Keratinocyte (primary cell): ENCODE results near the gene RPS8. TPM values are rescaled to one million over a fixed set of nuclear protein-coding genes. Genes with fewer than 3 reads are reported as not detected.

Source experiments
- DNase-seq: peaks from one replicate; pipeline ENCODE4 v3.0.0-alpha.2; 2011; ENCODE audit warnings: low read depth, missing footprints, low spot score
- FAIRE-seq: peaks from 2 replicates; lab custom pipeline; 2011; peaks lifted over from hg19 to GRCh38; lab: Jason Lieb, UNC
- H2AFZ ChIP-seq: 2 replicates; pipeline ENCODE4 v1.6.0; 2012; ENCODE audit warnings: low read length, control low read depth, inconsistent platforms; ENCODE audit not compliant: control insufficient read depth
- H3K27ac ChIP-seq: 2 replicates; pipeline ENCODE4 v1.5.1; 2011; ENCODE audit warnings: low read length; ENCODE audit not compliant: control insufficient read depth, insufficient read depth
- H3K27me3 ChIP-seq: 3 replicates; pipeline ENCODE4 v1.6.0; 2011; ENCODE audit warnings: low read length; ENCODE audit not compliant: control insufficient read depth, insufficient read depth; ENCODE audit errors: extremely low read depth
- H3K36me3 ChIP-seq, 2 experiments: 2 replicates in 1 of 2; 3 replicates in 1 of 2; pipeline ENCODE4 v1.5.1; 2011; ENCODE audit warnings: low read length in 2 of 2, mild to moderate bottlenecking in 1 of 2; ENCODE audit not compliant: control insufficient read depth in 2 of 2, insufficient read depth in 2 of 2; ENCODE audit errors: extremely low read depth in 1 of 2
- H3K4me1 ChIP-seq: 3 replicates; pipeline ENCODE4 v1.5.1; 2011; ENCODE audit warnings: low read length; ENCODE audit not compliant: control insufficient read depth, insufficient read depth; ENCODE audit errors: extremely low read depth
- H3K4me2 ChIP-seq: 3 replicates; pipeline ENCODE4 v1.6.0; 2011; ENCODE audit warnings: low read depth, low read length; ENCODE audit not compliant: control insufficient read depth, insufficient read depth; ENCODE audit errors: extremely low read depth
- H3K4me3 ChIP-seq, 3 experiments: fragments of 200-600 bp in 1 of 3; sonication (generic) in 1 of 3; 2 replicates in 2 of 3; 3 replicates in 1 of 3; pipeline ENCODE4 v1.5.1; 2011 to 2016; ENCODE audit warnings: low read length in 3 of 3, mild to moderate bottlenecking in 3 of 3, control low read depth in 2 of 3, inconsistent platforms in 1 of 3, low read depth in 1 of 3, mixed read lengths in 1 of 3, mixed run types in 1 of 3, moderate library complexity in 1 of 3; ENCODE audit not compliant: control insufficient read depth in 2 of 3, insufficient read depth in 2 of 3; ENCODE audit errors: extremely low read depth in 1 of 3
- H3K79me2 ChIP-seq: 2 replicates; pipeline ENCODE4 v1.6.0; 2012; ENCODE audit warnings: low read length; ENCODE audit not compliant: control insufficient read depth, insufficient read depth
- H3K9ac ChIP-seq: 3 replicates; pipeline ENCODE4 v1.6.0; 2011; ENCODE audit warnings: low read length; ENCODE audit not compliant: control insufficient read depth, insufficient read depth; ENCODE audit errors: extremely low read depth
- H3K9me1 ChIP-seq: 3 replicates; pipeline ENCODE4 v1.6.0; 2011; ENCODE audit warnings: low read length; ENCODE audit not compliant: control insufficient read depth, insufficient read depth; ENCODE audit errors: extremely low read depth
- H3K9me3 ChIP-seq: 2 replicates; pipeline ENCODE4 v1.5.1; 2012; ENCODE audit warnings: low read depth, low read length; ENCODE audit not compliant: control insufficient read depth
- H4K20me1 ChIP-seq: 3 replicates; pipeline ENCODE4 v1.6.0; 2011; ENCODE audit warnings: low read length; ENCODE audit not compliant: control insufficient read depth, insufficient read depth; ENCODE audit errors: extremely low read depth
- CTCF ChIP-seq, 3 experiments: IDR thresholded peaks in 1 of 3; conservative IDR thresholded peaks in 1 of 3; optimal IDR thresholded peaks in 1 of 3; 2 replicates in 2 of 3; 3 replicates in 1 of 3; pipeline versions ENCODE3 to v1.5.1; 2011; ENCODE audit warnings: low read length in 3 of 3, mild to moderate bottlenecking in 3 of 3, moderate library complexity in 2 of 3, control low read depth in 1 of 3, inconsistent platforms in 1 of 3; ENCODE audit not compliant: insufficient read depth in 2 of 3; ENCODE audit errors: extremely low read depth in 1 of 3
- EZH2 ChIP-seq: IDR thresholded peaks from one replicate; pipeline ENCODE4 v1.6.1; 2012; ENCODE audit warnings: inconsistent platforms, mild to moderate bottlenecking, low read length, moderate library complexity
- dilution Hi-C: fragments of 300-500 bp; cut with MboI; formaldehyde crosslinking; loops from one replicate; pipeline ENCODE4 v1.7.0; 2020; ENCODE audit warnings: low sequenced_read_pairs; ENCODE audit not compliant: extremely low pct_ligation_motif_present
- polyA plus RNA-seq, 5 experiments: library from polyadenylated mRNA; depleted of rRNA in 3 of 5; stranded (reverse) in 3 of 5; stranded (forward) in 1 of 5; unstranded in 1 of 5; fragments of >200 nt; gene quantifications; 1 replicate in 1 of 5; 2 replicates in 3 of 5; 3 replicates in 1 of 5; pipeline versions ENCODE4 v1.2.1 to v1.2.3, GENCODE V29; 2011 to 2012; ENCODE audit warnings: missing spikeins in 2 of 5, low read depth in 1 of 5, low replicate concordance in 1 of 5

RPS8 gene
- polyA plus RNA-seq, 1 donor (not counting 4 experiments of a cell fraction or from before 2014, with no cell fraction given): 2,149 TPM

GRCh38 chr1:44733365-44733764 is 42.0 kb upstream of the RPS8 start:
- Histone ChIP-seq H2AFZ (no peak overlapping the region), H3K4me1 (peaks cover 5% of the 10 kb centered on the region), H3K4me3 (no peak overlapping the region), H4K20me1 (no peaks in the 10 kb centered on the region), H3K79me2 (no peaks in the 10 kb centered on the region), H3K36me3 (no peaks in the 10 kb centered on the region), H3K27me3 (no peaks in the 10 kb centered on the region), H3K4me2 (no peak overlapping the region), H3K9ac (no peak overlapping the region), H3K9me3 (no peaks in the 10 kb centered on the region), H3K9me1 (peaks cover 2% of the 10 kb centered on the region), H3K27ac (no peak overlapping the region)
- DNase-seq: no peak
- TF ChIP-seq EZH2 (no peak), CTCF (optimal IDR thresholded peaks at IDR 0.05 in 1 of 3, IDR thresholded peaks at IDR 0.05 in 1 of 3, conservative IDR thresholded peaks at IDR 0.05 in 1 of 3; ENCODE audit: extremely low read depth in 1 of 3, insufficient read depth in 2 of 3, low read length in 3 of 3) (no peak)
- dilution Hi-C loops: no loop called here
- no peak for FAIRE-seq

GRCh38 chr1:44733784-44734183 is 41.6 kb upstream of the RPS8 start:
- Histone ChIP-seq H3K36me3 (no peaks in the 10 kb centered on the region), H2AFZ (no peak overlapping the region), H3K4me3 (no peak overlapping the region), H3K27ac (no peak overlapping the region), H3K27me3 (no peaks in the 10 kb centered on the region), H3K9me3 (no peaks in the 10 kb centered on the region), H3K9me1 (peaks cover 2% of the 10 kb centered on the region), H4K20me1 (no peaks in the 10 kb centered on the region), H3K79me2 (no peaks in the 10 kb centered on the region), H3K9ac (no peak overlapping the region), H3K4me2 (no peak overlapping the region), H3K4me1 (peaks cover 5% of the 10 kb centered on the region)
- DNase-seq (no peak), FAIRE-seq (no peak)
- TF ChIP-seq EZH2: no peak
- TF ChIP-seq CTCF (optimal IDR thresholded peaks at IDR 0.05 in 1 of 3, IDR thresholded peaks at IDR 0.05 in 1 of 3, conservative IDR thresholded peaks at IDR 0.05 in 1 of 3; ENCODE audit: extremely low read depth in 1 of 3, insufficient read depth in 2 of 3, low read length in 3 of 3): no peak
- dilution Hi-C loops: no loop called here
